ENCODE results near the gene NMU.

DNA sequence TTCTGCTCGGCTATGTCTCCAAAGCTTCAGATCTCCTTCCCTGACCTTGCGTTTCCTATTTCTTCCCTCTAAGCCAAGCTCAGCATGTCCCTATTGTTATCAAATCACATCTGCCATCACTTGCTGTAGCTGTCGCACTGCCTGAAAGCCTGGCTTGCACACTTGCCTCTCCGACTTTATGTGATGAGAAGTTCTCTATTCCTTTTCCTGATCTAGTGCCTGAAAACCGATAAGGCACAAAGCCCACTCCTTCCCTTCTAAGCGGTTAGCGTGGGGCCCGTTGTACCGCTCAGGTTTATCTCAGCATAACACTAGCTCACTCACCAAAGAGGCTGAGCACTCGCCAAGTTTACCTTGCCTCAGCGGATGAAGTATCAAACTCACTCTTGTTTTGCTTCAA is 816 bp downstream of the NMU start:
- TF ChIP-seq, protein P1, sequence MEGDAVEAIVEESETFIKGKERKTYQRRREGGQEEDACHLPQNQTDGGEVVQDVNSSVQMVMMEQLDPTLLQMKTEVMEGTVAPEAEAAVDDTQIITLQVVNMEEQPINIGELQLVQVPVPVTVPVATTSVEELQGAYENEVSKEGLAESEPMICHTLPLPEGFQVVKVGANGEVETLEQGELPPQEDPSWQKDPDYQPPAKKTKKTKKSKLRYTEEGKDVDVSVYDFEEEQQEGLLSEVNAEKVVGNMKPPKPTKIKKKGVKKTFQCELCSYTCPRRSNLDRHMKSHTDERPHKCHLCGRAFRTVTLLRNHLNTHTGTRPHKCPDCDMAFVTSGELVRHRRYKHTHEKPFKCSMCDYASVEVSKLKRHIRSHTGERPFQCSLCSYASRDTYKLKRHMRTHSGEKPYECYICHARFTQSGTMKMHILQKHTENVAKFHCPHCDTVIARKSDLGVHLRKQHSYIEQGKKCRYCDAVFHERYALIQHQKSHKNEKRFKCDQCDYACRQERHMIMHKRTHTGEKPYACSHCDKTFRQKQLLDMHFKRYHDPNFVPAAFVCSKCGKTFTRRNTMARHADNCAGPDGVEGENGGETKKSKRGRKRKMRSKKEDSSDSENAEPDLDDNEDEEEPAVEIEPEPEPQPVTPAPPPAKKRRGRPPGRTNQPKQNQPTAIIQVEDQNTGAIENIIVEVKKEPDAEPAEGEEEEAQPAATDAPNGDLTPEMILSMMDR (tag by site-specific recombination; IDR thresholded peaks at IDR 0.05): no peak
- TF ChIP-seq ZBTB48 (tag by site-specific recombination; IDR thresholded peaks at IDR 0.05): no peak
- TF ChIP-seq ZNF544 (tag by site-specific recombination; IDR thresholded peaks at IDR 0.05): no peak
- TF ChIP-seq KLF1 (tag by site-specific recombination; IDR thresholded peaks at IDR 0.05): no peak
- TF ChIP-seq, protein P2, sequence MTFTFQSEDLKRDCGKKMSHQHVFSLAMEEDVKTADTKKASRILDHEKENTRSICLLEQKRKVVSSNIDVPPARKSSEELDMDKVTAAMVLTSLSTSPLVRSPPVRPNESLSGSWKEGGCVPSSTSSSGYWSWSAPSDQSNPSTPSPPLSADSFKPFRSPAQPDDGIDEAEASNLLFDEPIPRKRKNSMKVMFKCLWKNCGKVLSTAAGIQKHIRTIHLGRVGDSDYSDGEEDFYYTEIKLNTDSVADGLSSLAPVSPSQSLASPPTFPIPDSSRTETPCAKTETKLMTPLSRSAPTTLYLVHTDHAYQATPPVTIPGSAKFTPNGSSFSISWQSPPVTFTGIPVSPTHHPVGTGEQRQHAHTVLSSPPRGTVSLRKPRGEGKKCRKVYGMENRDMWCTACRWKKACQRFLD (tag by site-specific recombination; IDR thresholded peaks at IDR 0.05): no peak
- no peak for TF ChIP-seq ZNF529 (tag by site-specific recombination; IDR thresholded peaks at IDR 0.05; ENCODE audit: insufficient replicate concordance)
- TF ChIP-seq, protein P3, sequence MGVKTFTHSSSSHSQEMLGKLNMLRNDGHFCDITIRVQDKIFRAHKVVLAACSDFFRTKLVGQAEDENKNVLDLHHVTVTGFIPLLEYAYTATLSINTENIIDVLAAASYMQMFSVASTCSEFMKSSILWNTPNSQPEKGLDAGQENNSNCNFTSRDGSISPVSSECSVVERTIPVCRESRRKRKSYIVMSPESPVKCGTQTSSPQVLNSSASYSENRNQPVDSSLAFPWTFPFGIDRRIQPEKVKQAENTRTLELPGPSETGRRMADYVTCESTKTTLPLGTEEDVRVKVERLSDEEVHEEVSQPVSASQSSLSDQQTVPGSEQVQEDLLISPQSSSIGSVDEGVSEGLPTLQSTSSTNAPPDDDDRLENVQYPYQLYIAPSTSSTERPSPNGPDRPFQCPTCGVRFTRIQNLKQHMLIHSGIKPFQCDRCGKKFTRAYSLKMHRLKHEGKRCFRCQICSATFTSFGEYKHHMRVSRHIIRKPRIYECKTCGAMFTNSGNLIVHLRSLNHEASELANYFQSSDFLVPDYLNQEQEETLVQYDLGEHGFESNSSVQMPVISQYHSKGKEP (tag by site-specific recombination; IDR thresholded peaks at IDR 0.05): no peak
- no peak for TF ChIP-seq ZNF221 (tag by site-specific recombination; IDR thresholded peaks at IDR 0.05; ENCODE audit: borderline replicate concordance)
- no peak for TF ChIP-seq REST (tag by site-specific recombination; IDR thresholded peaks at IDR 0.05)
- no peak for TF ChIP-seq PBX3 (CRISPR knock-in tag; IDR thresholded peaks at IDR 0.05)
